Skin of body (tissue), 2 donors: ENCODE data around the gene BACE2. TPM values are rescaled to one million over a fixed set of nuclear protein-coding genes. Genes with fewer than 3 reads are reported as not detected.

ENCODE experiments used
- DNase-seq: peaks from one replicate; lab custom pipeline; 2025; lab: John Stamatoyannopoulos, UW
- total RNA-seq: library from RNA; depleted of rRNA; stranded (reverse); fragments of >200 nt; gene quantifications from one replicate; pipeline ENCODE4 v1.2.3, GENCODE V29; 2014

The BACE2 gene
- total RNA-seq, 1 donor from 2014 or later, result 53.2 TPM

DNA sequence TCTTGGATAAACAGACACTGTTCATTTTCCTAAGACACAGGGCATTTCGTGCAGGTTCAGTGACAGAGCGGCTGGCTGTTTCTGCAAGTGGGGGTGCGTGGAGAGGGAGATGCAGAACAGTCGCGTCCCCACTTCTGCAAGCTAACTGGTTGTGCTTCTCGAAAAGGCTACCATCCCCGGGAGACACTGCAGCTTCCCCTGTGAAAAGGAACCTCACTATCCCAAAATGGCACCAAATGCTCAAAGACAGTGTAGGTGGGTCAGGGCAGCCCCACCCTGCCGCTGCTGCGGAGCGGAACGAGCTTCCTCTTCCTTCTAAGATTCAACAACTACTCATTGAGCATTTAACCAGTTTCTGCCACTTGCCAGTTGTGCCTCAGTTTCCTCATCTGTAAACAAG, 19.2 kb upstream of the BACE2 start:
- DNase-seq, result no peak

- no peak for DNase-seq
These were observed 18.8 kb upstream of the BACE2 start for GRCh38 chr21:41149199-41149598.

GRCh38 chr21:41152147-41152546, 15.8 kb upstream of the BACE2 start:
- DNase-seq, result no peak

DNA sequence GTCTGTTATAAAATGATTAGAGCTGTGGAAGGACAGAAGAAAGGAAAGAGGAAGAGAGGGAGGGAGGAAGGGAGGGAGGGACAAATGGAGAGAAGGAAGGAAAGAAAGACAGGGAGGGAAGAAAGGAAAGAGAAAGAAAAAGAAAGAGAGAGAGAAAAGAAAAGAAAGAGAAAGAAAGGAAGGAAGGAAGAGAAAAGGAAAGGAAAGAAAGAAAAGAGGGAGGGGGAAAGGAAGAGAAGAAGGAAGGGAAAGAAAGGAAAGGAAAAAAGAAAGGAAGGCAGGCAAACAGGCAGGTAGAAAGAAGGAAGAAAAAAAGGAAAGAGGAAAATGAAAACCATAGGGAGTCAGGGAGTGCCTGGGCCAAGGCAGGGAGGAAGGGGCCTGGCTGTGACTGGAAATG, 14.5 kb upstream of the BACE2 start:
- DNase-seq, result no peak

DNA sequence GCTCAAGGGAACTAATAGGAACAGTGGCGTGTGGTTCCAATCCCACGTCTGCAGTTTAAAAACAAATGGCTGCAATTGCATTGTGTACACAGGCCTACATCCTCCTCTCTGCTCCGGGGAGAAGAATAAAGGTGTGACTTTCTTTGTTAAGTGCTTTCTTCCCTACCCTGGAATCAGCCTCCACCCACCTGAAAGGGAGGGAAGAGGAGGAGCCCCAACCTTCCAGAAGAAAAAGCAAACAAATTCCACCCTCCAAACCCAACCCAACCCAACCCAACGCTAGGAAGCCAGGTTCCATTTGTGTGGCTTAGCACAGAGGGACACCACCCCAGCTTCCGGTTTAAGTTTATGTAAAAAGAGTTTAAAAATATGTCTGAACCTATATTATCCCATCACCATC, 11.8 kb upstream of the BACE2 start:
- no peak for DNase-seq

DNA sequence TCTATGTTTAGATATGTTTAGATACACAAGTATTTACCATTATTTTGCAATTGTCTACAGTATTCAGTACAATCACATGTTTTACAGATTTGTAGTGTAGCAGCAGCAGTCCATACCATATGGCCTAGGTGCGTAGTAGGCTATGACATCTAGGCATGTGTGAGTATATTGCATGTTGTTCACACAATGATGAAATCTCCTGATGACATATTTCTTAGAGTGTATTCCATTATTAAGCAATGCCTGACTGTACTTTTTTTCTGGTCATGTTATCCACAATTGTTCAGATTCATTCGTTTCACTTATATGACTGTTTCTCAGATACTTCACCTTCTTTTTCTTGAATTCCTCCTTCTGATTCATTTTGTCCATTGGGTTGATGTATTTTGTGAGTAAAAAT, 9.9 kb upstream of the BACE2 start:
- no peak for DNase-seq

DNA sequence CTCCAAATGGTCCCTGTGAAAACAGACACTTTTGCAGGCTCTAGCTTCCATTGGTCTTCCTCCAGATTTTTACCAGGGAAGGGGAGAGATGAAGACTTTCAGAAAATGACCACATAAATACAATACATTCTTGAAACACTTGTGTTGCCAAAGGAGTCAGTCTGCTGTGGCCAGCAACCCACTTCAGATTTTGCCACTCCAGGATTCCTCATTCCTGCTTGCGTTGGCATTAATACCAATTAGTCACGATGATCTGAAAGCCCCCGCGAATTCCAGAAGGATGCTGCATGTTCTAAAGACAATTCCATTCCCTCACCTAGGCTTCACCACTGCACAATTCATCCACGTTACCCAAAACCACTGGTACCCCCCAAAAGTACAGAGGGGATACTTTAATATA, 7.9 kb upstream of the BACE2 start:
- no peak for DNase-seq

GRCh38 chr21:41161428-41161827, 6.5 kb upstream of the BACE2 start:
- DNase-seq, result no peak

DNA sequence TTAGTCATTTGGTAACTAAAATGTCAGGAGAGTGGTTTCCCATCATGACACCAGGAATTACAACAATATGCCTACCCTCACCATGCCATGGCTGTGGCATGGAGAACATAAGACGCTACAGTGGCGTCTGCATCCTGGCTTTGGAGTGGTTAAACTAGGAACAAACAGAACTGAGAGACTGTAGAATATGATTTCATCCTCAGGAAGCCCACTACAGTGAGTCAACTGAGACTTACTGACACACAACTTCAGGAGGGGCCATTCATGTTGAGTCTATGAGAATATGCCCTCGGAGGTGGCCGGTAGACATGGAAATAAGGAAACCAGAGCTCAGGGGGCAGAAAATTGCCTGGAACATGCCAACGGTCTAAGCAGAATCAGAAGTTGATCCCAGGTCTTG, 5.9 kb upstream of the BACE2 start:
- DNase-seq, result no peak

- no peak for DNase-seq
These were observed 4.9 kb upstream of the BACE2 start for GRCh38 chr21:41163091-41163490.

DNA sequence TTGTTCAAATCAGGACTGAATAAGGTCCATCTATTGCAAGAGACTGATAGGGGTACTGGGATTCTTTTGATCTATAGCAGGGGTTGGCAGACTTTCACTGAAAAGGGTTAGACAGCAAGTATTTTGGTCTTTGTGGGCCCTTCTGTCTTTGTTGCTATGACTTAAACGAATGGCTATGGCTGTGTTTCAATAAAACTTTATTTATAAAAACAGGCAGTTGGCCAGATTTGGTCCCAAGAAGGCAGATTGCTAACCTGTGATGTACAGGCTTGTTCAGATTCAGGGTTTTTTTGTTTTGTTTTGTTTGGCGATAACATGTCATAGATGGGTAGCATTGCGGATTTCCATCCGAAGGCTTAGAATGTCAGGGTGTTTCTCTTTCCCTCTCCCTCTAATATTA, 3.9 kb upstream of the BACE2 start:
- DNase-seq, result no peak

- DNase-seq, result no peak
These were observed 2.8 kb upstream of the BACE2 start for GRCh38 chr21:41164981-41165655.

DNA sequence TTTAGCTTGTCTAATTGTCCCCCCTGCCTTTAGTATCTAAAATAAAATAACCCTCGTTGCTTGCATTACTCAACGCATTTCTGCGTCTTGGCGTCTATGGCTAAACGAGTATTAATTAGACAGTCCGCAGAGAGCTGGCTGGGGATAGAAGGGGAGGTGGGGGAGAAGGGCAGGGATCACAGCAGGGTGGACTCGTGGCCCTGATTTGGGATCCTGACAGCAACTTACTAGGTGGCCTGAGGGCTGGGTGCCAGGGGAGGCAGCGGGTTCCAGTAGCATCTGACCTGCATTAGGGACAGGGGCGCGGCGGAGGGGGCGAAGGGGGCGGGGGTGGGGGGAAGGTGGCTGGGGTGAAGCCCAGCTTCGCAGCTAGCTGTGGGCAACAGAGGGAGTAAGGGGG, 1.1 kb upstream of the BACE2 start:
- DNase-seq, result no peak

GRCh38 chr21:41168391-41169257, 664 bp downstream of the BACE2 start:
- peak; percentile 42 for DNase-seq

- no peak for DNase-seq
These were observed 1.3 kb downstream of the BACE2 start for GRCh38 chr21:41169258-41169576.

DNA sequence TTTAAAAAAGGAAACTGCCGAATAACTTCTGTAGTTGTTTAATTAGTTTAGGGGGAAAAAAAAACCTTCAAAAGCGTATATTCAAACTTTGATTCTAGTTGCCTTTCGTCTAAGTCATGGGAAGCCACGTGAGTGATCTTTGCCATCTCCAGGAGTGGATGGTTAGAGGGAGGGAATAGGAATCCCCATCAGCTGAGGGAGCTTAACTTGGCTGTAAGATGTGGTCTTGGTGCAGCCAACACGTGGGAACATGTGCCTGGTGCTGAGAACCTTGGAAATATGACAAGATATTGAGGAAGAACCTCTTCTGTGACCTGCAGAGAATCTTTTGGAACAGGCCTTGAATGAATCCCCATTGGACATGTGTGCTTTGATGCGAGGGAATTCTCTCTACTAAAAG, 1.7 kb downstream of the BACE2 start:
- no peak for DNase-seq

DNA sequence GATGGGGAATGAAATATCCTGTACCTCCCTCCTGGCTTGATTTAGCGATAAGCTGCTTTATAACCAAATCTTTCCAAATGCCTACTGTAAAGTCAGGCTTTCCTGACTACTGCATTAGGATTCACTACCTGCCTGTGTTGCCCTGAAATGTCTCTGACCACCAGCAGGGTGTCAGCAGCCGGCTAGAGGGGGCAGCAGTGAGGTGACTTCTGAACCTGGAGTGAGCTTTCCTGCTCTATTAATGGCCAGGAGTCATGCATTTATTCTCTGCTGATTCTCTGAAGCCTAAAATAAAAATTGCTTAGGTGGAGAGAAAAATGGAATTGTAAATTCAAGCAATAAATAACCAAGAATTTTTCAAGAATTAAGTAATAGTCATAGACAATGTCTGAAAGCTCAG, 2.5 kb downstream of the BACE2 start:
- DNase-seq, result no peak

GRCh38 chr21:41170859-41171609, 3.1 kb downstream of the BACE2 start:
- peak; percentile 19 for DNase-seq

GRCh38 chr21:41175080-41175479, 7.1 kb downstream of the BACE2 start:
- DNase-seq, result no peak

DNA sequence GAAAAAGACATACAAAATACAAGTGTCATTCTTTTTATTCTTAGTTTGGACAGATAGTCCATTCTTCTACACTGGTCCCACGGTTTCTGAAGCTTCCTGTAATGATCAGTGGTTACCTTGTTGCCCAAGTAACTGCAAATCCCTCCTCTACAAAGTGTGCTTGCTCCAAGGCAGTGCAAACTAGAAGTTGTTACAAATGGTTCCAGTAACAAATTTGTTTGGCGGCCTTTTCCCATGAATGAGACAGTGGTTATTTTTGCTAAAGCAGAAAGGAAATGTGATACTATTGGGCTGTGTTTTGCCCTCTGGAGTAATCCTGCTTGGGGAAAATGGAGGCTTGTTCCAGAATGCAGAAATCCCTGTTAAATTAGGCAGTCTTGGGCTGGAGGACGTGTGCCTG, 8.9 kb downstream of the BACE2 start:
- no peak for DNase-seq

DNA sequence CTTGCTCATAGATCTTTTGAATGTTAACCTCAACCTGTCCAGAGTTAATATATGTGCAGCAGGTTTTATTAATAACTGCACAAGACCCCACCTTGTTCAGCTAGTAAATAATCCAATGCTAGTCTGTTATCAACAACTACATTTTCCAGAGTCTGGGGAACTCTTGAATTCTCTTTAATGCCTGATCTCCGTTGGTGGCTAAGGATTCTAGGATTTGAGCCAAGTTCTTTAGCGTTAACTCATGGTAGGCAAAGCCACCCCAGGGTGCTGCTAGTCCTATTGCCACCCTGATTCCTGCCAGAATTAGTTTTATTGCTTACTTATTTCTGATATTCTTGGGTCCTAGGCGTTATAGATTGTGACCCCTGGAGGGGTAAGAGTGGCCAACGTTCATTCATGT, 12.8 kb downstream of the BACE2 start:
- no peak for DNase-seq

GRCh38 chr21:41182547-41182946, 14.6 kb downstream of the BACE2 start:
- no peak for DNase-seq

- no peak for DNase-seq
These were observed 15.6 kb downstream of the BACE2 start for GRCh38 chr21:41183575-41183974.
